HEK293 (cell line): ENCODE results near the gene EML6.

Experiments used
- CTCF ChIA-PET: fragments of 350-600 bp; formaldehyde crosslinking; extraction: SDS; loops from one replicate; lab custom pipeline; 2021; ENCODE audit warnings: antibody characterized with exemption; lab: Yijun Ruan, JAX
- POLR2A ChIA-PET: fragments of 300-600 bp; formaldehyde crosslinking; extraction: SDS; loops from one replicate; lab custom pipeline; 2020; ENCODE audit warnings: antibody characterized with exemption, inconsistent platforms; lab: Yijun Ruan, JAX
- H3K27ac ChIP-seq: fragments of 200-500 bp; sonication (Bioruptor generic); 2 replicates; pipeline ENCODE4 v1.5.1; 2014; ENCODE audit warnings: low read depth, low read length, control low read depth, inconsistent platforms; ENCODE audit errors: extremely low read depth
- H3K36me3 ChIP-seq, 2 experiments: fragments of 200-500 bp in 1 of 2; sonication (Bioruptor generic) in 1 of 2; 1 replicate in 1 of 2; 2 replicates in 1 of 2; pipeline ENCODE4 v1.5.1; 2014 to 2017; ENCODE audit warnings: inconsistent platforms in 2 of 2, low read length in 2 of 2; ENCODE audit not compliant: control insufficient read depth in 2 of 2, insufficient read depth in 1 of 2
- H3K4me1 ChIP-seq: fragments of 200-500 bp; sonication (Bioruptor generic); 2 replicates; pipeline ENCODE4 v1.5.1; 2014; ENCODE audit warnings: mild to moderate bottlenecking, low read length, inconsistent platforms; ENCODE audit not compliant: control insufficient read depth, insufficient read depth
- H3K4me3 ChIP-seq: 2 replicates; pipeline ENCODE4 v1.5.1; 2011; ENCODE audit warnings: low read depth, mild to moderate bottlenecking, control low read depth, low read length, moderate library complexity
- H3K9me3 ChIP-seq: fragments of 200-500 bp; sonication (Bioruptor generic); 2 replicates; pipeline ENCODE4 v1.5.1; 2014; ENCODE audit warnings: low read depth, low read length, inconsistent platforms; ENCODE audit not compliant: control insufficient read depth, insufficient read depth
- BCL11A ChIP-seq: fragments of 450-650 bp; formaldehyde crosslinking; IDR thresholded peaks from 2 replicates; pipeline ENCODE4 v1.5.1; 2016; ENCODE audit warnings: low read depth, missing biosample characterization, missing genetic modification characterization
- PRDM4 ChIP-seq: fragments of 450-650 bp; formaldehyde crosslinking; IDR thresholded peaks from 2 replicates; pipeline ENCODE4 v1.5.1; 2017; ENCODE audit warnings: missing biosample characterization, missing genetic modification characterization
- SCRT1 ChIP-seq: fragments of 450-650 bp; formaldehyde crosslinking; IDR thresholded peaks from 2 replicates; pipeline ENCODE4 v1.5.1; 2016; ENCODE audit warnings: missing biosample characterization, missing genetic modification characterization, borderline replicate concordance
- TSHZ1 ChIP-seq: fragments of 450-650 bp; formaldehyde crosslinking; IDR thresholded peaks from 2 replicates; pipeline ENCODE4 v1.5.1; 2016; ENCODE audit warnings: missing biosample characterization, missing genetic modification characterization, borderline replicate concordance
- ZNF140 ChIP-seq: fragments of 450-650 bp; formaldehyde crosslinking; IDR thresholded peaks from 2 replicates; pipeline ENCODE4 v1.5.1; 2016; ENCODE audit warnings: missing biosample characterization, missing genetic modification characterization
- ZNF335 ChIP-seq: fragments of 450-650 bp; formaldehyde crosslinking; conservative IDR thresholded peaks from 2 replicates; pipeline ENCODE4 v1.5.1; 2016; ENCODE audit warnings: missing biosample characterization, missing genetic modification characterization
- ZNF416 ChIP-seq: fragments of 450-650 bp; formaldehyde crosslinking; IDR thresholded peaks from 2 replicates; pipeline ENCODE4 v1.5.1; 2016; ENCODE audit warnings: missing biosample characterization, missing genetic modification characterization
- ZNF624 ChIP-seq: fragments of 450-650 bp; formaldehyde crosslinking; IDR thresholded peaks from 2 replicates; pipeline ENCODE4 v1.5.1; 2017; ENCODE audit warnings: missing biosample characterization, missing genetic modification characterization
- ZNF664 ChIP-seq: fragments of 450-650 bp; formaldehyde crosslinking; IDR thresholded peaks from 2 replicates; pipeline ENCODE4 v1.5.1; 2016; ENCODE audit warnings: missing biosample characterization, missing genetic modification characterization
- ZNF785 ChIP-seq: fragments of 450-650 bp; formaldehyde crosslinking; IDR thresholded peaks from 2 replicates; pipeline ENCODE4 v1.5.1; 2016; ENCODE audit warnings: missing biosample characterization, missing genetic modification characterization
- ZNF792 ChIP-seq: fragments of 450-650 bp; formaldehyde crosslinking; IDR thresholded peaks from 2 replicates; pipeline ENCODE4 v1.5.1; 2016; ENCODE audit warnings: missing biosample characterization, missing genetic modification characterization
- ZSCAN16 ChIP-seq: fragments of 450-650 bp; formaldehyde crosslinking; IDR thresholded peaks from 2 replicates; pipeline ENCODE4 v1.5.1; 2016; ENCODE audit warnings: missing biosample characterization, missing genetic modification characterization

The EML6 gene

GRCh38 chr2:54726431-54726830 lies 3.0 kb downstream of the EML6 start:
- POLR2A ChIA-PET: no interaction called here
- Histone ChIP-seq H3K4me1 (no peaks in the 10 kb centered on the region; the same call in 1 of the 2 replicates), H3K9me3 (no peaks in the 10 kb centered on the region), H3K27ac (no peak overlapping the region)
- TF ChIP-seq BCL11A (tag by site-specific recombination): no peak
- no peak for TF ChIP-seq ZNF785 (tag by site-specific recombination)
- TF ChIP-seq TSHZ1 (tag by site-specific recombination): no peak
- TF ChIP-seq ZNF140 (tag by site-specific recombination): no peak
- TF ChIP-seq, all 188 proteins: peak for 0
- no peaks in the 10 kb centered on the region for H3K36me3 ChIP-seq
- H3K4me3 ChIP-seq: no peak overlapping the region
- CTCF ChIA-PET: interaction anchor here (0.6 to 1.6 kb wide), 3 partner anchors 16 to 288 kb away, joined by 3 to 5 read pairs (median 5); no protein-coding TSS in a partner anchor

GRCh38 chr2:54726940-54727339 lies 3.5 kb downstream of the EML6 start:
- CTCF ChIA-PET: interaction anchor here (0.6 to 1.6 kb wide), 3 partner anchors 15 to 288 kb away, joined by 3 to 5 read pairs (median 5); no protein-coding TSS in a partner anchor
- POLR2A ChIA-PET: no interaction called here
- no peaks in the 10 kb centered on the region; the same call in 1 of the 2 replicates for H3K4me1 ChIP-seq
- H3K36me3 ChIP-seq: no peaks in the 10 kb centered on the region
- no peak overlapping the region for H3K27ac ChIP-seq
- H3K4me3 ChIP-seq: no peak overlapping the region
- H3K9me3 ChIP-seq: no peaks in the 10 kb centered on the region
- no peak for TF ChIP-seq PRDM4 (tag by site-specific recombination)

GRCh38 chr2:54728669-54729120 lies 5.2 kb downstream of the EML6 start:
- H3K9me3 ChIP-seq: no peaks in the 10 kb centered on the region
- no peaks in the 10 kb centered on the region for H3K36me3 ChIP-seq
- ChIA-PET CTCF (interaction anchor here (0.6 to 1.7 kb wide), 4 partner anchors 9 to 203 kb away, joined by 3 to 7 read pairs (median 4); no protein-coding TSS in a partner anchor), POLR2A (no interaction called here)
- no peak overlapping the region for H3K27ac ChIP-seq
- no peak overlapping the region for H3K4me3 ChIP-seq
- TF ChIP-seq ZNF792 (tag by site-specific recombination) (no peak), ZSCAN16 (tag by site-specific recombination) (no peak), PRDM4 (tag by site-specific recombination) (no peak), ZNF624 (tag by site-specific recombination) (no peak), ZNF664 (tag by site-specific recombination) (peak; percentile 76; the same call in 1 of the 2 replicates), ZNF335 (tag by site-specific recombination) (no peak), SCRT1 (no peak), ZNF416 (tag by site-specific recombination) (no peak)
- no peaks in the 10 kb centered on the region; the same call in 1 of the 2 replicates for H3K4me1 ChIP-seq
